Cardiac septum (tissue), 1 donor: ENCODE data around the gene PROKR1. TPM values are rescaled to one million over a fixed set of nuclear protein-coding genes. Genes with fewer than 3 reads are reported as not detected.

ENCODE experiments used
- DNase-seq: peaks from one replicate; pipeline ENCODE4 v3.0.0-alpha.2; 2020; ENCODE audit warnings: low spot score
- intact Hi-C: fragments of 100-400 bp; cut with DNase I; formaldehyde crosslinking; loops from one replicate; pipeline ENCODE4 v1.14.0; 2022
- total RNA-seq: library from RNA; stranded (reverse); fragmentation: NEBNext Ultra II Directional; extraction: Animal tissue kit (Norgen Biotek cat#: 25700); gene quantifications from one replicate; pipeline ENCODE4 v1.2.1, GENCODE V29; 2021
- donor health status: DM: no; HTN: no; CAD: no.

PROKR1 gene
- total RNA-seq, 1 donor from 2014 or later: 0.08 TPM

DNA sequence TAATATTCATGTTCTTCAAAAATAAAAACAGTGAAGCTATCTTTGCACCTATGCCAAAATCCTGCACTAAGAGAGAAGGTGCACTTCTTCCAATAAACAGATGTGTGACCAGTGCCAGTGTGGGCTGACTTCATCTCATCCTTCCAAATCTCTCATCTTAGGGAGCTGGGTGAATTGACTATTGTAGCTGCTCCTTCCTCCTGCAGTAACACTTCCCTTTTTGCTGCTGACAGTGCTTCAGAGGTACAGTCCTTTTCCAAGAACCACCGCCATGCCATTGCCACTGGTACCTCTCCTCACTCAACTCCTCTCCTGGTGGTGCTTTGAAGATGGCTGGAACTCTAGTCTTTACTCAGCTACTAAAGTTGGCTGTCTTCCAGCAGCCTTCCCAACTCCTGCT lies 49.1 kb downstream of the PROKR1 start:
- DNase-seq: no peak
- intact Hi-C loops: no loop called here

DNA sequence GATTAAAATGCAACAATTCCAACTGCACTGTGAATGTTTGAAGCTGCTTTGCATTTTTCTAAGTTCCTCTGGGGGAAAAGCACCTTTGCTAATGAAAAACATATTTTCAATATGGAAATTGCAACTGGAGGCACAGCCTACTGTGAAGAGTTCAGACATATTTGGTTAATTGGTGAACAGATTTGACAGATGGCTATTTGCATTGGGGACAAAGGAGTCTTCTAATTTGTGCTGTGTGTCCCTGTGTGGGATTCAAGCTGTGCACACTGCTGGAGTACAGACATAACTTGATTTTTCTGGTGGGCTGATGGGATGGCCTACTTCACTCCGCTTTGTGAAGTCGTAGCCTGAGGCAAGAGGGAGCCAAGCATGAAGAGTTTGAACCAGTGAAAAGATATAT lies 50.6 kb downstream of the PROKR1 start:
- no peak for DNase-seq
- intact Hi-C loops: no loop called here

- intact Hi-C loops: no loop called here
These were observed 52.6 kb downstream of the PROKR1 start for GRCh38 chr2:68695971-68696370.

DNA sequence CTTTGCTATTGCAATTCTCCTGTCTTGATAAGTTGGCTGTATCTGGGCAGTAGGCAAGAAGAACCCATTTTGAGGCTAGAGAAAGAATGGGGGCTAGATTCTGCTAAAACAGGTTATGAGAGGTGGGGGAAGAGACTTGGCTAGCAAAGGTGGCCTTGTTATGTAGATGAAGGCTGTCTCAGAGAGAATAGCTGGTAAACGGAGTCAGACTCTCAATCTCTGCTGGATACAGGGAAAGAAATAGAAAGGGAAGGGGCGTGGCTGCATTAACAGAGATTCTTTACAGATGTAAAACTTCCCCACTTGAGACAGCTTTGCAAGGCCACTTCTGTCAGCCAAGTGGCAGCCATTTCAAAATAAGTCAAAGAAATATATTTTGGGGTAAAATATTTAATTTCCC lies 53.2 kb downstream of the PROKR1 start:
- intact Hi-C loops: no loop called here

More at GRCh38 chr2:68695971-68696370, 52.6 kb downstream of the PROKR1 start:
- DNase-seq: no peak

GRCh38 chr2:68698567-68699377 lies 55.4 kb downstream of the PROKR1 start:
- intact Hi-C loops: no loop called here
- no peak for DNase-seq

More for the DNA sequence above, 53.2 kb downstream of the PROKR1 start:
- no peak for DNase-seq

DNA sequence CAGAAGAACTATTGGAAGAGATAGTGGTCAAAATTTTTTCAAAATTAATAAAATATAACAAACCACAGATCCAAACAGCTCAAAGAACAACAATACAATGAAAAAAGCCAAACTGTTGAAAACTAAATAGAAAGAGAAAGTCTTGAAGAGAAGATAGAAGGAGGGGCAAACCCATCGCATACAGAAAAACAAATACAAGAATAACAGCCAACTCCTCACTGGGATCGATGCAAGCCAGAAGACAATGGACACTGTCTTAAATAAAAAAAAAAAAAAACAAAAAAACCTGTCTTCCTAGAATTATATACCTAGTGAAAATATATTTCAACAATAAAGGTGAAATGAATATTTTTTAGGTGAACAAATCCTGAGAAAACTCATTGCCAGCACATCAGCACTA lies 57.2 kb downstream of the PROKR1 start:
- intact Hi-C loops: no loop called here
- DNase-seq: no peak

GRCh38 chr2:68706637-68707036 lies 63.3 kb downstream of the PROKR1 start:
- DNase-seq: no peak

More at GRCh38 chr2:68706637-68707036, 63.3 kb downstream of the PROKR1 start:
- intact Hi-C loops: loop anchor here (5.0 kb wide), 1 partner anchor 206 kb away; no protein-coding TSS in a partner anchor

Other genes starting within 250 kb of the PROKR1 start
- gene FBXO48, start 176.3 kb upstream of the PROKR1 start, total RNA-seq: 0.92 TPM
- gene APLF, start 176.0 kb upstream of the PROKR1 start, total RNA-seq: 6.5 TPM
- gene ARHGAP25, start 91.2 kb downstream of the PROKR1 start, total RNA-seq: 5.2 TPM
- 0.83 TPM for gene BMP10, start 227.8 kb downstream of the PROKR1 start, total RNA-seq